Choroid plexus epithelial cell (primary cell): ENCODE data around the gene POP4.
"Not testable (repeated sequence)": the region's sequence is repeated elsewhere in the genome, so short reads cannot be mapped to it uniquely, and the experiment has no call there.

ENCODE experiments used
- DNase-seq: peaks from one replicate; pipeline ENCODE4 v3.0.0-alpha.2; 2010; ENCODE audit warnings: low read depth
- H3K4me3 ChIP-seq: 2 replicates; pipeline ENCODE4 v1.5.1; 2011; ENCODE audit warnings: low read depth, mild to moderate bottlenecking, control low read depth, low read length, moderate library complexity
- CTCF ChIP-seq: conservative IDR thresholded peaks from 2 replicates; pipeline ENCODE4 v1.5.1; 2011; ENCODE audit warnings: low read depth, mild to moderate bottlenecking, control low read depth, inconsistent platforms, low read length, moderate library complexity

The POP4 gene

GRCh38 chr19:29605653-29606419, at the start of gene POP4:
POP4 (plus strand) TSS chr19:29606283; CDS start chr19:29606319, 36 bp downstream.
- peak; percentile 96 for DNase-seq
- H3K4me3 ChIP-seq, result peak within 1 kb of the TSS; percentile 79
- TF ChIP-seq CTCF, result no peak

GRCh38 chr19:29559110-29559509, 47.0 kb upstream of the POP4 start:
- DNase-seq, H3K4me3 ChIP-seq: not testable (repeated sequence)

GRCh38 chr19:29559743-29560142, 46.3 kb upstream of the POP4 start:
- no peak for TF ChIP-seq CTCF
- no peak overlapping the region for H3K4me3 ChIP-seq
- no peak for DNase-seq

- no peak overlapping the region for H3K4me3 ChIP-seq
- no peak for TF ChIP-seq CTCF
- DNase-seq, result no peak
These were observed 45.6 kb upstream of the POP4 start for GRCh38 chr19:29560313-29561075.

- TF ChIP-seq CTCF, result no peak
- no peak for DNase-seq
- no peak overlapping the region for H3K4me3 ChIP-seq
These were observed 44.5 kb upstream of the POP4 start for GRCh38 chr19:29561601-29562000.

- no peak for DNase-seq
- TF ChIP-seq CTCF, result no peak
- H3K4me3 ChIP-seq, result no peak overlapping the region
These were observed 43.5 kb upstream of the POP4 start for GRCh38 chr19:29562299-29563297.

- H3K4me3 ChIP-seq, result no peak overlapping the region
- TF ChIP-seq CTCF, result no peak
- no peak for DNase-seq
These were observed 42.5 kb upstream of the POP4 start for GRCh38 chr19:29563486-29564101.
